ENCODE measurements around the gene STPG1.

The STPG1 gene

GRCh38 chr1:24317956-24318614 lies 95.5 kb downstream of the STPG1 start:
- DNase-seq (ENCODE audit: low spot score): no peak

GRCh38 chr1:24317081-24317480 lies 96.5 kb downstream of the STPG1 start:
- DNase-seq (ENCODE audit: low spot score): no peak

- no peak for DNase-seq (ENCODE audit: low spot score)
Measured at GRCh38 chr1:24316645-24317044, 96.9 kb downstream of the STPG1 start.

- no peak for DNase-seq (ENCODE audit: low spot score)
Measured at GRCh38 chr1:24315391-24315790, 98.2 kb downstream of the STPG1 start.

- DNase-seq (ENCODE audit: low spot score): no peak
Measured at GRCh38 chr1:24311741-24312140, 101.8 kb downstream of the STPG1 start.

GRCh38 chr1:24311234-24311633 lies 102.3 kb downstream of the STPG1 start:
- no peak for DNase-seq (ENCODE audit: low spot score)

GRCh38 chr1:24309762-24310485 lies 103.7 kb downstream of the STPG1 start:
- no peak for DNase-seq (ENCODE audit: low spot score)

- DNase-seq (ENCODE audit: low spot score): no peak
Measured at GRCh38 chr1:24308365-24309015, 105.1 kb downstream of the STPG1 start.

All from COLO829 (cell line).